Measurements from ENCODE around the gene PCBP4. TPM values are rescaled to one million over a fixed set of nuclear protein-coding genes. Genes with fewer than 3 reads are reported as not detected.

Gene PCBP4
- total RNA-seq, 1 experiment from 2014 or later = 45.8 TPM

- TF ChIP-seq CTCF (conservative IDR thresholded peaks at IDR 0.05; ENCODE audit: low read depth, low read length) = no peak
- no peak for TF ChIP-seq EZH2phosphoT487 (IDR thresholded peaks at IDR 0.05; ENCODE audit: borderline replicate concordance, low read length)
- no peak for TF ChIP-seq EZH2 (IDR thresholded peaks at IDR 0.05; ENCODE audit: low read length, unreplicated experiment)
- ChIA-PET POLR2A (ENCODE audit: unreplicated experiment) (no interaction called here), CTCF (interaction anchor here (0.6 to 0.7 kb wide), 2 partner anchors 460 to 664 kb away, joined by 3 to 6 read pairs; no protein-coding TSS in a partner anchor)
- DNase-seq (no peak), ATAC-seq (no peak)
- H3K27ac ChIP-seq (ENCODE audit: low read length) = no peak overlapping the region
- H3K4me3 ChIP-seq (ENCODE audit: low read length) = no peak overlapping the region
- H3K4me1 ChIP-seq (ENCODE audit: insufficient read depth, low read length) = peaks cover 14% of the 10 kb centered on the region
- H4K20me1 ChIP-seq (ENCODE audit: low read length) = peaks cover 20% of the 10 kb centered on the region
- intact Hi-C loops (cut with micrococcal nuclease) = no loop called here
- H3K9me2 ChIP-seq (replicated peaks; ENCODE audit: low read length) = no peaks in the 10 kb centered on the region
- H3K27me3 ChIP-seq (ENCODE audit: low read length) = no peaks in the 10 kb centered on the region
- H3K4me2 ChIP-seq (ENCODE audit: low read length) = no peak overlapping the region
- no TSS peak for BruUV-seq (replicated peaks)
- H3K9me3 ChIP-seq (ENCODE audit: low read length) = no peaks in the 10 kb centered on the region
- no peak overlapping the region for H2AFZ ChIP-seq (ENCODE audit: low read length)
- H3K36me3 ChIP-seq (ENCODE audit: low read depth, low read length) = peaks cover 63% of the 10 kb centered on the region
- H3K9ac ChIP-seq (ENCODE audit: low read length) = no peak overlapping the region
- H3F3A ChIP-seq (ENCODE audit: low read length, unreplicated experiment) = no peaks in the 10 kb centered on the region
- peaks cover 25% of the 10 kb centered on the region for H3K79me2 ChIP-seq (ENCODE audit: low read length)
Observed at GRCh38 chr3:51934991-51935885, 32.0 kb downstream of the PCBP4 start.

DNA sequence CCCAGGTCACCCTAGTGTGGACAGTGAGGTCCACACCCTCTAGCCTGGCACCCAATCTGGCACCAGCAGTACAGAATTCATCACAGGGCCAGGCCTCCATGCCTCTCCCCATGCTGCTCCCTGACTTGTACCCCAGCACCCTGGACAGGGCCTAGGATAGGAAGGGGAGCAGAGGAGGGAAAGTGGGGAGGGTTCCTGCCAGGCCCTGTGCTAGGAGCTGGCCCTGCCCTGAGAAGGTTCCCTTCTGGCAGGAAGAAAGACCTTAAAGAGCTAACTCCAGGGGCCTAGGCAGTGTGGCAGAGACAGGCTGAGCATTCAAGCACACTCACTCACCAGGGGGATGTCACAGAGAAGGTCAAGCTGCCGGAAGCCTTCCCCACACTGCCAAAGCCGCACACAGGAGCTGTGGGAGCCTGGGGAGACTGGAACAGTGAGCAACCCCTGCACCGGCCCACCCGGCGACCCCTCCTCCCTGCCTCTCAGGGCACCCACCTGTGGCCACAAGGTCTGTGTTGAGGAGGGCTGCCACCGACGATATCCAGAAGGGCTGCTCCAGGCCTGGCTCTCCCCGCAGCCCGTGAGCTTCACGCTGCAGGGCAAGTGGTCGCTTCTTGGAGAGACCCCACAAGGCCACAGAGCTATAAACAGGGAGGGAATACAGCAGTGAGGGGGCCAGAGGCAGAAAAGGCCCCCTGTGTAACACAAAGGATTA, 33.0 kb downstream of the PCBP4 start:
- BruUV-seq (replicated peaks) = no TSS peak
- Histone ChIP-seq H3K79me2 (ENCODE audit: low read length) (peaks cover 16% of the 10 kb centered on the region), H3K36me3 (ENCODE audit: low read depth, low read length) (peaks cover 58% of the 10 kb centered on the region), H3K4me2 (ENCODE audit: low read length) (no peak overlapping the region), H3K27me3 (ENCODE audit: low read length) (no peaks in the 10 kb centered on the region), H3K27ac (ENCODE audit: low read length) (no peak overlapping the region), H2AFZ (ENCODE audit: low read length) (no peak overlapping the region), H3K9me3 (ENCODE audit: low read length) (no peaks in the 10 kb centered on the region), H3K9me2 (replicated peaks; ENCODE audit: low read length) (no peaks in the 10 kb centered on the region), H3K4me1 (ENCODE audit: insufficient read depth, low read length) (peaks cover 5% of the 10 kb centered on the region), H3F3A (ENCODE audit: low read length, unreplicated experiment) (no peaks in the 10 kb centered on the region), H4K20me1 (ENCODE audit: low read length) (peaks cover 10% of the 10 kb centered on the region), H3K9ac (ENCODE audit: low read length) (no peak overlapping the region), H3K4me3 (ENCODE audit: low read length) (no peak overlapping the region)
- DNase-seq = no peak
- no peak for ATAC-seq
- intact Hi-C loops (cut with micrococcal nuclease) = no loop called here
- TF ChIP-seq EZH2 (IDR thresholded peaks at IDR 0.05; ENCODE audit: low read length, unreplicated experiment) (no peak), CTCF (conservative IDR thresholded peaks at IDR 0.05; ENCODE audit: low read depth, low read length) (no peak), EZH2phosphoT487 (IDR thresholded peaks at IDR 0.05; ENCODE audit: borderline replicate concordance, low read length) (no peak)
- POLR2A ChIA-PET (ENCODE audit: unreplicated experiment) = no interaction called here
- CTCF ChIA-PET = no interaction called here

Measured in PC-3 (cell line).